OCI-LY1 (cell line): ENCODE measurements around the gene RASIP1.

Experiments used
- H2AFZ ChIP-seq: fragments of 200-600 bp; sonication (generic), shearing (Covaris generic); 2 replicates; pipeline ENCODE4 v1.6.0; 2014; ENCODE audit warnings: antibody characterized with exemption, mild to moderate bottlenecking, low read length
- H3F3A ChIP-seq: fragments of 200-600 bp; sonication (generic), shearing (Covaris generic); 2 replicates; pipeline ENCODE4 v1.6.0; 2014; ENCODE audit warnings: mild to moderate bottlenecking, antibody characterized with exemption, low read length, moderate library complexity; ENCODE audit not compliant: insufficient read depth
- H3K27ac ChIP-seq: fragments of 200-600 bp; sonication (generic); 2 replicates; pipeline ENCODE4 v1.5.1; 2014; ENCODE audit warnings: low read length, mixed run types, mild to moderate bottlenecking, low read depth; ENCODE audit not compliant: poor library complexity, severe bottlenecking
- H3K27me3 ChIP-seq: fragments of 200-600 bp; sonication (generic); 2 replicates; pipeline ENCODE4 v1.6.0; 2014; ENCODE audit warnings: antibody characterized with exemption, mild to moderate bottlenecking, low read length, moderate library complexity; ENCODE audit not compliant: insufficient read depth
- H3K36me3 ChIP-seq: fragments of 200-600 bp; sonication (generic); 2 replicates; pipeline ENCODE4 v1.6.1; 2014; ENCODE audit warnings: mild to moderate bottlenecking, antibody characterized with exemption, low read length, moderate library complexity, mixed read lengths; ENCODE audit not compliant: insufficient read depth
- H3K4me1 ChIP-seq: fragments of 200-600 bp; sonication (generic); 2 replicates; pipeline ENCODE4 v1.5.1; 2014; ENCODE audit warnings: mild to moderate bottlenecking, low read length, moderate library complexity; ENCODE audit not compliant: insufficient read depth, severe bottlenecking
- H3K4me2 ChIP-seq: fragments of 200-600 bp; sonication (generic), shearing (Covaris generic); 2 replicates; pipeline ENCODE4 v1.6.1; 2014; ENCODE audit warnings: low read length
- H3K4me3 ChIP-seq: fragments of 200-600 bp; sonication (generic); 2 replicates; pipeline ENCODE4 v1.5.1; 2014; ENCODE audit warnings: low read length, low read depth, mild to moderate bottlenecking, mixed read lengths; ENCODE audit not compliant: poor library complexity, severe bottlenecking
- H3K79me2 ChIP-seq: fragments of 200-600 bp; shearing (Covaris generic); 2 replicates; pipeline ENCODE4 v1.6.1; 2016; ENCODE audit warnings: mixed run types, low read length, mixed read lengths; ENCODE audit not compliant: insufficient read depth
- H3K9ac ChIP-seq: fragments of 200-600 bp; sonication (generic), shearing (Covaris generic); 2 replicates; pipeline ENCODE4 v1.6.1; 2014; ENCODE audit warnings: mild to moderate bottlenecking, low read length, mixed read lengths
- H3K9me2 ChIP-seq: fragments of 200-600 bp; sonication (generic), shearing (Covaris generic); 2 replicates; pipeline ENCODE4 v1.6.1; 2014; ENCODE audit warnings: low read depth, mild to moderate bottlenecking, low read length, mixed read lengths
- H3K9me3 ChIP-seq: fragments of 200-600 bp; shearing (Covaris generic); 2 replicates; pipeline ENCODE4 v1.6.1; 2014; ENCODE audit warnings: low read length, mixed read lengths
- H4K20me1 ChIP-seq: fragments of 200-600 bp; sonication (generic), shearing (Covaris generic); 2 replicates; pipeline ENCODE4 v1.6.0; 2016; ENCODE audit warnings: mild to moderate bottlenecking, low read length; ENCODE audit not compliant: insufficient read depth
- EZH2 ChIP-seq: fragments of 200-600 bp; sonication (generic), shearing (Covaris generic); IDR thresholded peaks from 2 replicates; pipeline ENCODE4 v1.8.0; 2017; ENCODE audit warnings: borderline replicate concordance, mixed run types, mild to moderate bottlenecking, antibody characterized with exemption, low read length, moderate library complexity, mixed read lengths
- TF ChIP-seq, protein P1 (sequence below): fragments of 200-600 bp; sonication (generic), shearing (Covaris generic); IDR thresholded peaks from 2 replicates; pipeline ENCODE4 v1.5.1; 2017; ENCODE audit warnings: mild to moderate bottlenecking, antibody characterized with exemption, low read length, moderate library complexity, mixed read lengths

RASIP1 gene

GRCh38 chr19:48742096-48742495 is 1.7 kb upstream of the RASIP1 start:
- no peaks in the 10 kb centered on the region for H3K79me2 ChIP-seq
- no peak overlapping the region for H3K9ac ChIP-seq
- no peaks in the 10 kb centered on the region for H3K27me3 ChIP-seq
- no peaks in the 10 kb centered on the region for H3K9me2 ChIP-seq
- H3K36me3 ChIP-seq = no peaks in the 10 kb centered on the region
- H3K4me1 ChIP-seq = peaks cover 8% of the 10 kb centered on the region
- H3K27ac ChIP-seq = no peak overlapping the region
- H2AFZ ChIP-seq = no peak overlapping the region
- H4K20me1 ChIP-seq = no peaks in the 10 kb centered on the region
- H3K4me3 ChIP-seq = no peak overlapping the region
- no peak overlapping the region for H3K4me2 ChIP-seq
- no peaks in the 10 kb centered on the region for H3K9me3 ChIP-seq
- TF ChIP-seq, protein P1, sequence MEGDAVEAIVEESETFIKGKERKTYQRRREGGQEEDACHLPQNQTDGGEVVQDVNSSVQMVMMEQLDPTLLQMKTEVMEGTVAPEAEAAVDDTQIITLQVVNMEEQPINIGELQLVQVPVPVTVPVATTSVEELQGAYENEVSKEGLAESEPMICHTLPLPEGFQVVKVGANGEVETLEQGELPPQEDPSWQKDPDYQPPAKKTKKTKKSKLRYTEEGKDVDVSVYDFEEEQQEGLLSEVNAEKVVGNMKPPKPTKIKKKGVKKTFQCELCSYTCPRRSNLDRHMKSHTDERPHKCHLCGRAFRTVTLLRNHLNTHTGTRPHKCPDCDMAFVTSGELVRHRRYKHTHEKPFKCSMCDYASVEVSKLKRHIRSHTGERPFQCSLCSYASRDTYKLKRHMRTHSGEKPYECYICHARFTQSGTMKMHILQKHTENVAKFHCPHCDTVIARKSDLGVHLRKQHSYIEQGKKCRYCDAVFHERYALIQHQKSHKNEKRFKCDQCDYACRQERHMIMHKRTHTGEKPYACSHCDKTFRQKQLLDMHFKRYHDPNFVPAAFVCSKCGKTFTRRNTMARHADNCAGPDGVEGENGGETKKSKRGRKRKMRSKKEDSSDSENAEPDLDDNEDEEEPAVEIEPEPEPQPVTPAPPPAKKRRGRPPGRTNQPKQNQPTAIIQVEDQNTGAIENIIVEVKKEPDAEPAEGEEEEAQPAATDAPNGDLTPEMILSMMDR = no peak
- TF ChIP-seq EZH2 = no peak
- no peaks in the 10 kb centered on the region for H3F3A ChIP-seq

DNA sequence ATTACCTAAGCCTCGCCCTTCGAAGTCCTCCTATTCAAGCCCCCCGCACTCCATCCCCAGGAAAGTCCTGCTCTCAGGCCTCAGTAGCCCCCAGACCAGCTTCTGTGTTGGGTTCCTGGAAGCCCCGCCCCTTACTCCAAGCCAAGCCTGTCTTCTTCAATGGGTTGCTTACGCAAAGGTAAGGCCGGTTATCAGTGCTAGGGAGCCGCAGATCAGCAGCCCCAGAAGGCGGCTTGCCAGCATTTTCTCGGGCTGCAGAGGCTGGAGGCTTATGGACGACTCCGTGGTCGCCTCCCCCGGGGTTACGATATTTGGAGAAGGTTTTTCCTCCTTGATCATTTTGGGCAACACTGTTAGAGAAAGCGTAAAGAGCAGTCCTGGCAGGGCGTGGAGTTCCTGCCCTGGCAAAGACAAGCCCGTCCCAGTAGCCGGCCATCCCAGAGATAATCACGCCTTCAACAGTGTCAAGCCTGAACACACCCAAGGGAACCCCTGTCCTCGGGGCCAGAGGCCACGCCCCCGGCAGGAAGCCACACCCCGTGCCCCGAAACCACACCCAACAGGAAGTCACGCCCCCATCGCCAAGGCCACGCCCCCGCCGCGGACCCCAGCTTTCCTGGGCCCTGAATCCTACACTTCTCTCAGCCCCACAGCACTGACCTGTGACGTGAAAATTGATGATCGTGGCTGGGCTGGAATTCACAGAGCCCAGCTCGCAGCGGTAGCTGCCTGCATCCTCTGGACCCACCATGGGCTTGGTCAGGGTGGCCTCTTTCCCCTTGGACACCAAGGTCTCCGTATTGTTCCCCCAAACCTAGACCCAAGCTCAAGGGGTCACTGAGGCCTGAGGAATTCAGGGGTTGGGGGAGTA is 954 bp upstream of the RASIP1 start:
- no peak overlapping the region for H3K4me2 ChIP-seq
- H4K20me1 ChIP-seq = no peaks in the 10 kb centered on the region
- no peak overlapping the region for H3K9ac ChIP-seq
- no peaks in the 10 kb centered on the region for H3K36me3 ChIP-seq
- no peaks in the 10 kb centered on the region for H3K79me2 ChIP-seq
- no peak for TF ChIP-seq EZH2
- TF ChIP-seq, protein P1 = no peak
- no peak overlapping the region for H3K27ac ChIP-seq
- H3F3A ChIP-seq = no peaks in the 10 kb centered on the region
- H3K4me3 ChIP-seq = no peak overlapping the region
- no peaks in the 10 kb centered on the region for H3K27me3 ChIP-seq
- no peak overlapping the region for H2AFZ ChIP-seq
- no peaks in the 10 kb centered on the region for H3K9me3 ChIP-seq
- peaks cover 3% of the 10 kb centered on the region for H3K4me1 ChIP-seq
- no peaks in the 10 kb centered on the region for H3K9me2 ChIP-seq

GRCh38 chr19:48739404-48740163 is 826 bp downstream of the RASIP1 start:
- Histone ChIP-seq H3K4me2 (no peak overlapping the region), H3K9ac (no peak overlapping the region), H3K4me1 (peaks cover 3% of the 10 kb centered on the region), H3K9me3 (no peaks in the 10 kb centered on the region), H3K27me3 (no peaks in the 10 kb centered on the region), H3K36me3 (no peaks in the 10 kb centered on the region), H4K20me1 (no peaks in the 10 kb centered on the region), H3K4me3 (no peak overlapping the region), H3K27ac (no peak overlapping the region), H3K9me2 (no peaks in the 10 kb centered on the region), H3K79me2 (no peaks in the 10 kb centered on the region), H2AFZ (no peak overlapping the region), H3F3A (no peaks in the 10 kb centered on the region)
- TF ChIP-seq EZH2 = no peak
- TF ChIP-seq, protein P1 = no peak
